IMR-90 (cell line): Measurements from ENCODE around the gene MCTP1. TPM values are rescaled to one million over a fixed set of nuclear protein-coding genes. Genes with fewer than 3 reads are reported as not detected.

Experiments
- ATAC-seq: fragments of 200-7000 bp; cut with Tn5 transposase; 2 replicates; pipeline ENCODE4 v1.9.1; 2020; ENCODE audit warnings: low read depth, mild to moderate bottlenecking, moderate library complexity
- BruUV-seq: library from RNA; stranded (reverse); fragments of 400-500 nt; replicated peaks from 2 replicates; lab custom pipeline; 2021; lab: Mats Ljungman, UMichigan
- CTCF ChIA-PET: fragments of 300-600 bp; formaldehyde crosslinking; extraction: SDS; loops from one replicate; lab custom pipeline; 2021; ENCODE audit warnings: antibody characterized with exemption; lab: Yijun Ruan, JAX
- POLR2A ChIA-PET: fragments of 300-600 bp; sonication (Branson Sonifier 250); formaldehyde crosslinking; loops from one replicate; lab custom pipeline; 2022; ENCODE audit warnings: antibody characterized with exemption; ENCODE audit not compliant: unreplicated experiment; lab: Charles Lee
- DNase-seq: peaks from one replicate; pipeline ENCODE4 v3.0.0; 2013
- H2AFZ ChIP-seq: replicated peaks from 2 replicates; pipeline ENCODE3; 2013; ENCODE audit warnings: low read length, mild to moderate bottlenecking; ENCODE audit not compliant: poor library complexity
- H2AK5ac ChIP-seq: 2 replicates; pipeline ENCODE4 v1.6.1; 2013; ENCODE audit warnings: low read depth, low read length, inconsistent platforms
- H2AK9ac ChIP-seq: replicated peaks from 2 replicates; pipeline ENCODE3; 2013; ENCODE audit warnings: mild to moderate bottlenecking, low read depth, low read length, moderate library complexity; ENCODE audit not compliant: poor library complexity
- H2BK120ac ChIP-seq: 2 replicates; pipeline ENCODE4 v1.6.1; 2013; ENCODE audit warnings: low read depth, low read length, inconsistent platforms
- H2BK15ac ChIP-seq: 3 replicates; pipeline ENCODE4 v1.6.1; 2013; ENCODE audit warnings: low read depth, low read length, inconsistent platforms
- H2BK20ac ChIP-seq: 2 replicates; pipeline ENCODE4 v1.6.1; 2013; ENCODE audit warnings: low read depth, mild to moderate bottlenecking, inconsistent platforms, low read length, moderate library complexity
- H2BK5ac ChIP-seq: 2 replicates; pipeline ENCODE4 v1.6.1; 2013; ENCODE audit warnings: mild to moderate bottlenecking, low read depth, low read length, inconsistent platforms; ENCODE audit not compliant: poor library complexity, severe bottlenecking
- H3K14ac ChIP-seq: replicated peaks from 2 replicates; pipeline ENCODE4 v1.6.1; 2013; ENCODE audit warnings: low read depth, low read length, inconsistent platforms
- H3K18ac ChIP-seq: 2 replicates; pipeline ENCODE4 v1.6.1; 2013; ENCODE audit warnings: low read depth, low read length, control low read depth
- H3K23ac ChIP-seq: 2 replicates; pipeline ENCODE4 v1.6.1; 2013; ENCODE audit warnings: low read depth, low read length, inconsistent platforms
- H3K27ac ChIP-seq: 2 replicates; pipeline ENCODE4 v1.5.1; 2013; ENCODE audit warnings: mild to moderate bottlenecking, control low read depth, low read length; ENCODE audit not compliant: insufficient read depth
- H3K27me3 ChIP-seq: 2 replicates; pipeline ENCODE4 v1.6.1; 2013; ENCODE audit warnings: low read length; ENCODE audit not compliant: control insufficient read depth, insufficient read depth
- H3K36me3 ChIP-seq: 2 replicates; pipeline ENCODE4 v1.6.1; 2013; ENCODE audit warnings: low read length, mixed read lengths; ENCODE audit not compliant: control insufficient read depth, insufficient read depth
- H3K4ac ChIP-seq: 2 replicates; pipeline ENCODE4 v1.6.1; 2013; ENCODE audit warnings: low read depth, low read length, inconsistent platforms
- H3K4me1 ChIP-seq: 2 replicates; pipeline ENCODE4 v1.6.1; 2013; ENCODE audit warnings: low read length, mixed read lengths; ENCODE audit not compliant: control insufficient read depth, insufficient read depth
- H3K4me2 ChIP-seq: 2 replicates; pipeline ENCODE4 v1.6.1; 2013; ENCODE audit warnings: low read depth, mild to moderate bottlenecking, control low read depth, low read length, moderate library complexity
- H3K4me3 ChIP-seq: 2 replicates; pipeline ENCODE4 v1.5.1; 2013; ENCODE audit warnings: low read depth, mild to moderate bottlenecking, control low read depth, low read length, moderate library complexity; ENCODE audit not compliant: insufficient read depth
- H3K56ac ChIP-seq: 2 replicates; pipeline ENCODE4 v1.6.1; 2013; ENCODE audit warnings: low read length, inconsistent platforms; ENCODE audit not compliant: insufficient read depth; ENCODE audit errors: extremely low read depth
- H3K79me1 ChIP-seq, 2 experiments: 2 replicates each; pipeline ENCODE4 v1.6.1; 2013; ENCODE audit warnings: low read length in 2 of 2, inconsistent platforms in 1 of 2, low read depth in 1 of 2
- H3K9ac ChIP-seq: 2 replicates; pipeline ENCODE4 v1.6.1; 2013; ENCODE audit warnings: low read depth, low read length, control low read depth
- H3K9me1 ChIP-seq: 2 replicates; pipeline ENCODE4 v1.6.1; 2013; ENCODE audit warnings: low read length, inconsistent platforms; ENCODE audit not compliant: insufficient read depth
- H3K9me3 ChIP-seq: 2 replicates; pipeline ENCODE4 v1.6.1; 2013; ENCODE audit warnings: low read length; ENCODE audit not compliant: control insufficient read depth, insufficient read depth
- H4K20me1 ChIP-seq: 2 replicates; pipeline ENCODE4 v1.6.1; 2013; ENCODE audit warnings: low read length, inconsistent platforms; ENCODE audit not compliant: insufficient read depth
- H4K5ac ChIP-seq: 2 replicates; pipeline ENCODE4 v1.6.1; 2013; ENCODE audit warnings: mild to moderate bottlenecking, low read depth, low read length, control low read depth
- H4K8ac ChIP-seq, 2 experiments: 2 replicates each; pipeline ENCODE4 v1.6.1; 2013; ENCODE audit warnings: low read depth in 2 of 2, low read length in 2 of 2, control low read depth in 1 of 2, inconsistent platforms in 1 of 2
- H4K91ac ChIP-seq: 2 replicates; pipeline ENCODE4 v1.6.1; 2013; ENCODE audit warnings: low read depth, low read length, inconsistent platforms; ENCODE audit not compliant: insufficient read depth
- BHLHE40 ChIP-seq: fragments of 150-350 bp; IDR thresholded peaks from 2 replicates; pipeline ENCODE4 v1.6.1; 2016; ENCODE audit warnings: mild to moderate bottlenecking, low read depth, low read length
- CEBPB ChIP-seq: IDR thresholded peaks from 2 replicates; pipeline ENCODE4 v1.6.1; 2012; ENCODE audit warnings: low read depth, low read length, improper control_type of control experiment
- CHD1 ChIP-seq: IDR thresholded peaks from 2 replicates; pipeline ENCODE4 v1.6.1; 2012; ENCODE audit warnings: low read depth, low read length, improper control_type of control experiment
- FOS ChIP-seq: fragments of 150-350 bp; IDR thresholded peaks from 2 replicates; pipeline ENCODE4 v1.6.1; 2016; ENCODE audit warnings: low read depth, low read length
- MAFK ChIP-seq: IDR thresholded peaks from 2 replicates; pipeline ENCODE4 v1.6.1; 2012; ENCODE audit warnings: low read depth, low read length, improper control_type of control experiment
- MAZ ChIP-seq: IDR thresholded peaks from 2 replicates; pipeline ENCODE4 v1.6.1; 2012; ENCODE audit warnings: low read depth, mild to moderate bottlenecking, low read length, improper control_type of control experiment, moderate library complexity, borderline replicate concordance
- MXI1 ChIP-seq: IDR thresholded peaks from 2 replicates; pipeline ENCODE4 v1.6.1; 2012; ENCODE audit warnings: low read depth, mild to moderate bottlenecking, low read length, moderate library complexity, borderline replicate concordance
- NFE2L2 ChIP-seq: fragments of 150-350 bp; IDR thresholded peaks from 2 replicates; pipeline ENCODE4 v1.6.1; 2016; ENCODE audit warnings: low read depth, mild to moderate bottlenecking, low read length
- POLR2A ChIP-seq: IDR thresholded peaks from 2 replicates; pipeline ENCODE4 v1.6.1; 2012; ENCODE audit warnings: mild to moderate bottlenecking, low read depth, low read length
- RAD21 ChIP-seq: IDR thresholded peaks from 2 replicates; pipeline ENCODE4 v1.6.1; 2012; ENCODE audit warnings: low read length, improper control_type of control experiment
- RCOR1 ChIP-seq: IDR thresholded peaks from 2 replicates; pipeline ENCODE4 v1.6.1; 2012; ENCODE audit warnings: mild to moderate bottlenecking, low read length, improper control_type of control experiment; ENCODE audit not compliant: insufficient replicate concordance
- RFX5 ChIP-seq: IDR thresholded peaks from 2 replicates; pipeline ENCODE4 v1.8.0; 2012; ENCODE audit warnings: low read depth, mild to moderate bottlenecking, low read length, moderate library complexity
- SMC3 ChIP-seq: fragments of 150-350 bp; IDR thresholded peaks from 2 replicates; pipeline ENCODE4 v1.6.1; 2016; ENCODE audit warnings: low read depth, mild to moderate bottlenecking, antibody characterized with exemption, low read length, moderate library complexity
- WGBS, 2 experiments: methylation state at CpG; one replicate each; pipeline versions ENCODE4 v1.1.5 to v1.1.7; 2013; ENCODE audit warnings: missing lambda C conversion rate in 2 of 2; ENCODE audit not compliant: insufficient read length in 1 of 2; ENCODE audit errors: extremely low coverage in 2 of 2; 5-methylcytosine and 5-hydroxymethylcytosine counted together
- dilution Hi-C: fragments of 300-500 bp; cut with HindIII; formaldehyde crosslinking; loops from one replicate; pipeline ENCODE4 v1.14.3; 2018; ENCODE audit warnings: low sequenced_read_pairs; ENCODE audit not compliant: unreplicated experiment
- in situ Hi-C: fragments of 300-500 bp; cut with MboI; formaldehyde crosslinking; loops from 3 replicates; pipeline ENCODE4 v1.14.3; 2019; ENCODE audit warnings: low sequenced_read_pairs, inconsistent platforms, mixed read lengths
- intact Hi-C: fragments of 100-400 bp; cut with micrococcal nuclease; formaldehyde crosslinking; loops from 2 replicates; pipeline ENCODE4 v1.10.0; 2022
- polyA plus RNA-seq, 3 experiments: library from polyadenylated mRNA; depleted of rRNA; stranded (reverse); fragments of >200 nt; gene quantifications; 2 replicates each; pipeline ENCODE4 v1.2.3, GENCODE V29; 2012; ENCODE audit warnings: low replicate concordance in 1 of 3
- total RNA-seq: library from RNA; depleted of rRNA; stranded (reverse); fragments of >200 nt; gene quantifications from 2 replicates; pipeline ENCODE4 v1.2.3, GENCODE V29; 2012
- TF ChIP-seq, protein P1 (sequence below): fragments of 150-350 bp; IDR thresholded peaks from 2 replicates; pipeline ENCODE4 v1.6.1; 2017; ENCODE audit warnings: mild to moderate bottlenecking, antibody characterized with exemption, low read length, low read depth
- TF ChIP-seq, protein P2 (sequence below): conservative IDR thresholded peaks from 2 replicates; pipeline ENCODE4 v1.5.1; 2012; ENCODE audit warnings: mild to moderate bottlenecking, low read depth, low read length, improper control_type of control experiment
- TF ChIP-seq, protein P3 (sequence below): fragments of 150-350 bp; IDR thresholded peaks from 2 replicates; pipeline ENCODE4 v1.6.1; 2016; ENCODE audit warnings: low read depth, mild to moderate bottlenecking, low read length, moderate library complexity, borderline replicate concordance

The MCTP1 gene
- total and polyA plus RNA-seq, 2 of the 4 experiments (the other 2 are of a cell fraction): 0.21 TPM; not detected in 1

GRCh38 chr5:95244479-95244878 lies 40.4 kb downstream of the MCTP1 start:
- H2BK5ac ChIP-seq: no peak overlapping the region
- intact Hi-C loops: no loop called here
- H4K91ac ChIP-seq: no peak overlapping the region
- no peak overlapping the region for H3K23ac ChIP-seq
- no peak overlapping the region for H2AK9ac ChIP-seq
- no peak for DNase-seq
- no peaks in the 10 kb centered on the region for H3K4me1 ChIP-seq
- CTCF ChIA-PET: no interaction called here
- no peak overlapping the region for H4K8ac ChIP-seq
- H3K9me1 ChIP-seq: no peaks in the 10 kb centered on the region
- H3K56ac ChIP-seq: no peak overlapping the region
- WGBS, 2 experiments: 73% methylated on average over 3 of the region's 8 CpGs; no CpG with 5 or more reads in 1 of the 2 experiments
- H2BK20ac ChIP-seq: no peak overlapping the region
- no peak overlapping the region for H2AFZ ChIP-seq
- H3K27ac ChIP-seq: no peak overlapping the region
- no peak overlapping the region for H4K5ac ChIP-seq
- TF ChIP-seq SMC3 (no peak), NFE2L2 (no peak), FOS (no peak), CEBPB (no peak), RFX5 (no peak), MAFK (no peak), RCOR1 (no peak), BHLHE40 (no peak), POLR2A (no peak), MAZ (no peak), MXI1 (no peak), RAD21 (no peak), CHD1 (no peak)
- TF ChIP-seq, protein P1, sequence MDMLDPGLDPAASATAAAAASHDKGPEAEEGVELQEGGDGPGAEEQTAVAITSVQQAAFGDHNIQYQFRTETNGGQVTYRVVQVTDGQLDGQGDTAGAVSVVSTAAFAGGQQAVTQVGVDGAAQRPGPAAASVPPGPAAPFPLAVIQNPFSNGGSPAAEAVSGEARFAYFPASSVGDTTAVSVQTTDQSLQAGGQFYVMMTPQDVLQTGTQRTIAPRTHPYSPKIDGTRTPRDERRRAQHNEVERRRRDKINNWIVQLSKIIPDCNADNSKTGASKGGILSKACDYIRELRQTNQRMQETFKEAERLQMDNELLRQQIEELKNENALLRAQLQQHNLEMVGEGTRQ: no peak
- TF ChIP-seq, protein P2, sequence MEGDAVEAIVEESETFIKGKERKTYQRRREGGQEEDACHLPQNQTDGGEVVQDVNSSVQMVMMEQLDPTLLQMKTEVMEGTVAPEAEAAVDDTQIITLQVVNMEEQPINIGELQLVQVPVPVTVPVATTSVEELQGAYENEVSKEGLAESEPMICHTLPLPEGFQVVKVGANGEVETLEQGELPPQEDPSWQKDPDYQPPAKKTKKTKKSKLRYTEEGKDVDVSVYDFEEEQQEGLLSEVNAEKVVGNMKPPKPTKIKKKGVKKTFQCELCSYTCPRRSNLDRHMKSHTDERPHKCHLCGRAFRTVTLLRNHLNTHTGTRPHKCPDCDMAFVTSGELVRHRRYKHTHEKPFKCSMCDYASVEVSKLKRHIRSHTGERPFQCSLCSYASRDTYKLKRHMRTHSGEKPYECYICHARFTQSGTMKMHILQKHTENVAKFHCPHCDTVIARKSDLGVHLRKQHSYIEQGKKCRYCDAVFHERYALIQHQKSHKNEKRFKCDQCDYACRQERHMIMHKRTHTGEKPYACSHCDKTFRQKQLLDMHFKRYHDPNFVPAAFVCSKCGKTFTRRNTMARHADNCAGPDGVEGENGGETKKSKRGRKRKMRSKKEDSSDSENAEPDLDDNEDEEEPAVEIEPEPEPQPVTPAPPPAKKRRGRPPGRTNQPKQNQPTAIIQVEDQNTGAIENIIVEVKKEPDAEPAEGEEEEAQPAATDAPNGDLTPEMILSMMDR: no peak
- TF ChIP-seq, protein P3, sequence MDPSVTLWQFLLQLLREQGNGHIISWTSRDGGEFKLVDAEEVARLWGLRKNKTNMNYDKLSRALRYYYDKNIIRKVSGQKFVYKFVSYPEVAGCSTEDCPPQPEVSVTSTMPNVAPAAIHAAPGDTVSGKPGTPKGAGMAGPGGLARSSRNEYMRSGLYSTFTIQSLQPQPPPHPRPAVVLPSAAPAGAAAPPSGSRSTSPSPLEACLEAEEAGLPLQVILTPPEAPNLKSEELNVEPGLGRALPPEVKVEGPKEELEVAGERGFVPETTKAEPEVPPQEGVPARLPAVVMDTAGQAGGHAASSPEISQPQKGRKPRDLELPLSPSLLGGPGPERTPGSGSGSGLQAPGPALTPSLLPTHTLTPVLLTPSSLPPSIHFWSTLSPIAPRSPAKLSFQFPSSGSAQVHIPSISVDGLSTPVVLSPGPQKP: no peak
- no TSS peak for BruUV-seq
- H4K20me1 ChIP-seq: no peaks in the 10 kb centered on the region
- no peaks in the 10 kb centered on the region for H3K79me1 ChIP-seq
- no peak overlapping the region for H2BK15ac ChIP-seq
- H3K27me3 ChIP-seq: no peaks in the 10 kb centered on the region
- H2AK5ac ChIP-seq: no peak overlapping the region
- no peak overlapping the region for H2BK120ac ChIP-seq
- no peak for ATAC-seq
- no peak overlapping the region for H3K9ac ChIP-seq
- no peak overlapping the region for H3K4me2 ChIP-seq
- in situ Hi-C loops: no loop called here
- no peak overlapping the region for H3K4ac ChIP-seq
- no peaks in the 10 kb centered on the region for H3K9me3 ChIP-seq
- H3K36me3 ChIP-seq: no peaks in the 10 kb centered on the region
- POLR2A ChIA-PET: no interaction called here
- no peak overlapping the region for H3K14ac ChIP-seq
- no peak overlapping the region for H3K18ac ChIP-seq
- dilution Hi-C loops: no loop called here
- H3K4me3 ChIP-seq: no peak overlapping the region
